Fibroblast of skin of left biceps (primary cell): ENCODE data around the gene NT5DC2.

Experiments used
- DNase-seq, 2 experiments: peaks; one replicate each; pipeline ENCODE4 v3.0.0-alpha.2; 2013; ENCODE audit warnings: low read depth in 2 of 2

Gene NT5DC2

DNA sequence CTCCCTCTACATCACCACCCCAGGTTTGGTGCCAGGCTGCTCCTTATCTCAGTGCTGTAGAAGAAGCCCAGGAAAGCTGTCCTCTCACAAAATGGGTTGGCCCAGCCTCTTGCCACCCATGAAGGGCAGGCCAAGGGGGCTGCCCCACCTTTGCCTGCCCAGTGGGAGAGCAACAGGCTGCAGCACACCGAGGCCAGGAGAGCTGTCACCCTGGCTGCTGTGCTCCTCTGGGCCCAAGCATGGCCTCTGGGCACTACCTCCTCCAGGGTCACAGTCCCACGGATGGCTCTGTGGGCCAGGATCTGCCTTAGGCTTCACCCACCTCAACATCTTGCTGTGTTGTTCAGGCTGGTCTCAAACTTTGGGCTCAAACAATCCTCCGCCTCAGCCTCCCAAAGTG lies 44.9 kb downstream of the NT5DC2 start:
- no peak for DNase-seq

DNA sequence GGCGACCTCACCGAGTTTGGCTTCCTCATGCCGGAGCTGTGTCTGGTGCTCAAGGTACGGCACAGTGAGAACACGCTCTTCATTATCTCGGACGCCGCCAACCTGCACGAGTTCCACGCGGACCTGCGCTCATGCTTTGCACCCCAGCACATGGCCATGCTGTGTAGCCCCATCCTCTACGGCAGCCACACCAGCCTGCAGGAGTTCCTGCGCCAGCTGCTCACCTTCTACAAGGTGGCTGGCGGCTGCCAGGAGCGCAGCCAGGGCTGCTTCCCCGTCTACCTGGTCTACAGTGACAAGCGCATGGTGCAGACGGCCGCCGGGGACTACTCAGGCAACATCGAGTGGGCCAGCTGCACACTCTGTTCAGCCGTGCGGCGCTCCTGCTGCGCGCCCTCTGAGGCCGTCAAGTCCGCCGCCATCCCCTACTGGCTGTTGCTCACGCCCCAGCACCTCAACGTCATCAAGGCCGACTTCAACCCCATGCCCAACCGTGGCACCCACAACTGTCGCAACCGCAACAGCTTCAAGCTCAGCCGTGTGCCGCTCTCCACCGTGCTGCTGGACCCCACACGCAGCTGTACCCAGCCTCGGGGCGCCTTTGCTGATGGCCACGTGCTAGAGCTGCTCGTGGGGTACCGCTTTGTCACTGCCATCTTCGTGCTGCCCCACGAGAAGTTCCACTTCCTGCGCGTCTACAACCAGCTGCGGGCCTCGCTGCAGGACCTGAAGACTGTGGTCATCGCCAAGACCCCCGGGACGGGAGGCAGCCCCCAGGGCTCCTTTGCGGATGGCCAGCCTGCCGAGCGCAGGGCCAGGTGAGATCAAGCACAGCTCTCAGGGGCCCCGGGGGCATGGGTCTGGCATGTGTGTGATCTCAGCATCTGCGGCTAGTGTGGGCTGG lies 45.6 kb downstream of the NT5DC2 start:
- DNase-seq = no peak

DNA sequence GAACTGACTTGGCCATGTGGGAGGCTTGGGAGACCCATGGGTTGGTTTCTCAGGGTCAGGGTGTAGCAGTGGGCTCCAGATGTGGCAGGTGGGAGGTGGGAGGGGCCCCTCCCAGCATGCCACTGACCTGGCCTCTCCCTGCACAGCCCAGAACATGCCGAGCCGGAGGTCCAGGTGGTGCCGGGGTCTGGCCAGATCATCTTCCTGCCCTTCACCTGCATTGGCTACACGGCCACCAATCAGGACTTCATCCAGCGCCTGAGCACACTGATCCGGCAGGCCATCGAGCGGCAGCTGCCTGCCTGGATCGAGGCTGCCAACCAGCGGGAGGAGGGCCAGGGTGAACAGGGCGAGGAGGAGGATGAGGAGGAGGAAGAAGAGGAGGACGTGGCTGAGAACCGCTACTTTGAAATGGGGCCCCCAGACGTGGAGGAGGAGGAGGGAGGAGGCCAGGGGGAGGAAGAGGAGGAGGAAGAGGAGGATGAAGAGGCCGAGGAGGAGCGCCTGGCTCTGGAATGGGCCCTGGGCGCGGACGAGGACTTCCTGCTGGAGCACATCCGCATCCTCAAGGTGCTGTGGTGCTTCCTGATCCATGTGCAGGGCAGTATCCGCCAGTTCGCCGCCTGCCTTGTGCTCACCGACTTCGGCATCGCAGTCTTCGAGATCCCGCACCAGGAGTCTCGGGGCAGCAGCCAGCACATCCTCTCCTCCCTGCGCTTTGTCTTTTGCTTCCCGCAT lies 46.4 kb downstream of the NT5DC2 start:
- DNase-seq = no peak

DNA sequence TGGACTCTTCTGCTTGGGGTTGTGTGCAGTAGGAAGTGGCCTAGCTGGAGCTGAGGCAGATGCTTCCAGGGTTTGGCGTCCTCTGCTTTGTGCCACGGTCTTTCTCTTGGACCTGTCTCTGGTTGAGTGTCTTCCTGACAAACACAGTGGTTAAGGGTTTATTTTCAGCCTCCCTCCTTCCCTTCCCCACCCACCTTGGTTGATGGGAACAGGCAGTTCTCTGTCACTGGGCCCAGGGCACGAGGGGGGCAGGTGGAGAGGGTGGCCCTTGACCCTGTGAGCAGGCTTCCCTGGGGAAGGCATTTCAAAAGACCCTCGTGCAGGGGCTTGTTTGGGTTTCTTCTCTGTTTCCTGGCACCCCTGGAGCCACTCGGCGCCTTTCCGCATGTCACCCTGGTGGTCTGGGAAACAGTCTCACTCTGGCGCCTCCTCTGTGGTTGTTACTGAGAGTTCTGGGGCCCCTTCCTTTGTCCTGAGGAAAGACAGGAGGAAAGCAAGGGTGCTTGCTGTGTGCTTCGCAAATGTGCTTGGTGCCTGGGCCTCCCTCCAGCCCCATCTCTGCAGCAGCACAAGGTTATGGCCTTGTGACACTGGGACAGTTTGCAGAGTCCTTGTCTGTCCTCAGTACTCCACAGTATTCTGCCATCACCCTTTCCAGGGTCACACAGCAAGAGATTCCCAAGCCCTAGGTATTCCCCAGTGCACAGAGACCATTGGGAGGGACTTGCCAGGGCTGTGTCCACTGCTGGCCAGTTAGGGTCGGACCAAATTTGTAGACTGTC lies 48.8 kb downstream of the NT5DC2 start:
- no peak for DNase-seq

DNA sequence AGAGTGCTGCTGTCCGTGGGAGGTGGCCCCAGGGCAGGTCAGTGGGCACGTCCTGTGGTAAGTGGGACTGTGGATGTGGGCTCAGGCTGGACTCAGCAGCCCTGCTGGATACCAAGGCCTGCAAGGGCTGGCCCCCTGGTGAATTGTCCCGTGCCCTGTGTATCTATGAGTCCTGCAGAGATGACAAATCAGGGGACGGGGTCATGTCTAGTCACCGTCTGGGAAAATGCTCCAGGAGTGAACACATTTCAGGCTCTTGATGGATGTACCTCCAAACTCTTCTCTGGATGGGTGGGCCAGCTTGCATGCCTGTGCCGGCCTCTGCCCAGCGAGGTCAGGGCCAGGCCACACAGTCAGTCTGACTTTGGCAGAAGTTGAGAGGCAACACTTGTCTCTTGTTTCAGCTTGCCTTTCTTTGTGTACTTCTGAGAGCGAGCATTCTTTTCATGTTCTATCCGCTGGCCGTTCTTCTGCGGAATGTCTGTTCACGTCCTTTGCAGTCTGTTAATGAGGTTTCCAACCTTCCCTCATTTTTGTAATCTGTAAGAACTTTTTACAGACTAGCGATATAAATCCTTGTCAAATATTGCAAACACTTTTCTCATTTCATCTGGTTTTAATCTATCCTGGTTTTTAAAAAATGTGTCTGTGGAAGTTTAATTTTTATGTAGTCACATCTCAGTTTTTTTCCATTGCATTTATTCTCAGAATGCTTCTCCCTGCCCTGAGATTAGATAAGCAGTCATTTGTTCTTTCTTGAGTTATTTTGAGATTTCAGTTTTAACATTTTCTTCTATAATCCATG lies 49.9 kb downstream of the NT5DC2 start:
- peak; percentile 62 to 67 for DNase-seq

DNA sequence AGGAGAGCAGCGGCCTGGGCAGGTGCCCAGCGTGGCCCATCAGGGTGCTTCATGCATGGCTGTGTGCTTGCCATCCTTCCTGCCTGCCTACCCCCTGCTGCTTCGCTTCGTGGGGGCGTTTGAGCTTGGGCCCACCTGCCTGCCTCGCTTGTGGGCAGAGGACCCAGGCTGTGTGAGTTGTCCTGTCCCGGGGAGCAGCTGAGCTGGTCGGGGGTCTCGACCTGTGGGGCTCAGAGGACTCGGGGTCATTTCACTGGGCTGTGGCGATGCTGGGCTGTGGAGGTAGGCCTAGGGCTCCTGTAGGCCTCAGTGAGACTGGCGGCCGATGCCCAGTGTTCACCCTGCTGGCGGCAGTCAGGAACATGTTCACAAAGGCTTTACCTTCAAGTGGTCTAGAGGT lies 50.6 kb downstream of the NT5DC2 start:
- no peak for DNase-seq

DNA sequence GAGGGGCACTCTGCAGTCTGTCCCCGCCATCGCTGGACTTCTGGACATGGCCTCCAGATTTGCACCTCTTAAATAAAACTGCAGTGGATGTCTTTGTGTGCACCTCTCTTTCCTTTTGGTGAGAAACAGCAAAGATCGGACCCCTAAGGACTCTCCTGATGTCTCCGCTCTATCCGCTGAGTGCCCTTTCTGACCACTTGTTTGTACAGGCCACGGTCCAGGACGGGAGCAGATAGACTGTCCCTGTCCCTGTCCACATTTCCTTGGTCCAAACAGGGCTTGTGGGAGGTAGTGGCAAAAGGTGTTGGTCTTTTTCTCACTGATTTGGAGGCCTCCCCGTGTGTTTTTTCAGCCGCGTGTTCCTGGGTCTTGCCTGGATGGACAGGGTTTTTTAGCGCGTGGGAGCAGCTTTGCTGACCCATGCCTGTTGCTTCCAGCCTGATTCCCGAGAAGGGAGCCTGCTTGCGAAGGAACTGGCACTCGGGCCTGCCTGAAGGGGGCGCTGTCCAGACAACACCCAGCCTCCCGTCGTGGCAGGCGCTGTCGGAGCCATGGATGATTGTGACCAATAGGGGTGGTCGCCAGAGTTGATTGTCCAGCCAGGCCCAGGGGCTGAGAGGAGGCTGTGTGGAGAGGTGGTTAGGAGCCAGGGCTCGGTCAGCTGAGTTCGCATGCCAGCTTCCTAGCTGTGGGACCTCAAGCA lies 51.7 kb downstream of the NT5DC2 start:
- no peak for DNase-seq

DNA sequence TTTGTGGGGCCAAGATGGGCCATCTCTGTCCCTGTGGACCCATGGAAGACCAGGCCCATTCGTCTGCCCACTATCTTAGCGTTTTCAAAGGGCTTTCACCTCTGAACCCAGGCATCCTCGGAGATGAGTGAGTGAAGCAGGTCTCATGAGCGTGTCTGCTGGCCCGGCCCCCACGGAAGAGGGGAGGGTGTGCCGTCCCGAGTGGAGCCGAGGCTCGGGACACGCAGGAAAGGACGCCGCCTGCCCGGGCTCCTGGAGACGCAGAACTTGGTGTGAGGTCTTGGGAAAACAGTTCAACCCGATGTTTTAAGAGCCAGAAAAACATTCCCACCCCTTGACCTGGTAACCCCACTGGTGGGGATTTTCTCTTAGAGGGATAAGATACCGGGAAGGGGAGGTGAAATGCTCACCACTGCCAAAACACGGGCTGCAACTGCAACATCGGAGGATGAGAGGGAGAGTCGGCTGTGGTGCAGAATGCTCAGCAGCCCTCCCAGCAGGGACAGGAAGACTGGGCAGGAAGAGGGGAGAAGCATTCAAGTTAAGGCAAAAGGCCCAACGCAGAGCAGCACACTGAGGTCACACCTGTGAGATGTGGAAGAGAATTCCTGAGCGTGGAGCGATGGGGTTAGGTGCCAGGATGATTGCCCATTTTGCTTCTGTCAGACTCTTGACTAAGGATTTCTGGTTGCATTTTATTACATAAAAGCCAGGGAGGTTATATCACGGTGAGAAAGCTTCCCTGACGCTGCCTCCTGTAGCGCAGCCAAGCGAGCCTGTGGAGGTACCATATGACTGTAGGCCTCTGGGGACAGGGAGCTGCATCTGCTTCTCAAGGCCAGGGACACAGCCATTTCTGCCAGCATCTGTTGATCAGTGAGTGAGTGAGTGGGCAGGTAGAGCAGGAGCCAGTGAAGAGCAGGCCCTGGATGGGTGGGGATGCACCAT lies 52.6 kb downstream of the NT5DC2 start:
- no peak for DNase-seq

DNA sequence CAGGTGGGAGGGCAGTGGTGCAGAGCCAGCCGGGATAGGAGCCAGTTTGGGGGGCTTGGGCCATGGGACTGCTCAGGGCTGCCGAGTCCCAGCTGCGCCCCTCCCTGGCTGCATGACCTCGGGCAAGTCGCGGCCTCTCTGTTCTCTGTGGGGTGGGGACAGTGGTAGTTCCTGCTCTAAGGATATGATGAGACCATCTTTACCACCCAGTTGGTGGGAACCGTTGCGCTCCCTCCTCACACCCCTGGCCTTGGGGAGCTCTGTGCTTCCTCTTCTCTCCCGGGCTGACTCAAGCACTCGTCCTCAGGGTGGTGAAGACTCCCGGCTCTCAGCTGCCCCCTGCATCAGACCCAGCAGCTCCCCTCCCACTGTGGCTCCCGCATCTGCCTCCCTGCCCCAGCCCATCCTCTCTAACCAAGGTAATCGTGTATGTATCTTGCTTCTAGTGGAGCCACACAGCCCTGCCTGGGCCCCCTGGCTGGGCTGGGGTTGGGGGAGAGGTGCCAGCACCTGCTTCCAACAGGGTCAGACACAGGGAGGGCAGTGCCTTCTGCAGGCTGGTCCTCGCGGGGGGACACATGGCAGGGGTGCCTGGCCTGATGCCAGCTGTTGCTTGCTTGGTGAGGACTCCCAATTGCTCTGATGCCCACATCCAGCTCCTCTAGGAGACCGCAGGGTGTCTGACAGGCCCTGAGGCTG lies 53.6 kb downstream of the NT5DC2 start:
- DNase-seq = no peak

DNA sequence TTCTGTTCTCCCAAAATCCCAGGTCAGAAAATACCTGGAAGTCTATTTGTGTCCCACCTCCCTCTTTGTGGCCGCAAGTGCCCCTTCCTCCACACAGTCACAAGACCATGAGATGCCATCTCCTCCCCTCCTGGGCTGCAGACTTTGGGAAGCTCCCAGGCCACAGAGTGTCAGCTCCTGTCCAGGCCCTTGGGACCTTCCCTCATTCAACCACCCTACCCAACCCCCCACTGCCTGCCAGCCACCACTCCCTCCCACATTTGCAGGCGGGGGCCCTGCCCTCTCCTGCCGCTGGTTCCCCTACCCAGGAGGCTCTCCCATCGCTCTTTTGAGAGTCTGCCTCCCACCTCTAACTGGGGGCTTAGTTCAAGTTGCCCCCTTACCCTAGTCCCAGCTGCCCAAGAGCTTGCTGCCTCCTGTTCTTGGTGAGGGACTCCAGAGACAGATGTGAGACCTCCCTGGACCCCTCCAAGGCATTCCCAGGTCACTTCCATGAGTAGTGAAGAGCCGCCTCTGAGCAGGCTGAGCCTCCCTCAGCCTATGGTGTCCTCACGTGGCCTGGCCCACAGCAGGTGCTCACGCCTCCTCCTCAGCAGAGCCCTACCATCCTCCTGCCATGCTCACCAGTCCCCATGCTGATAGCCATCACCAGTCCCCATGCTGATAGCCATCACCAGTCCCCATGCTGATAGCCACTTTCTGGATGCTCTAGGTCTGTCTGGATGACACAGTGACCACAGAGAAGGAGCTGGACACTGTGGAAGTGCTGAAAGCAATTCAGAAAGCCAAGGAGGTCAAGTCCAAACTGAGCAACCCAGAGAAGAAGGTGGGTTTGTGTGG lies 54.4 kb downstream of the NT5DC2 start:
- DNase-seq = no peak

DNA sequence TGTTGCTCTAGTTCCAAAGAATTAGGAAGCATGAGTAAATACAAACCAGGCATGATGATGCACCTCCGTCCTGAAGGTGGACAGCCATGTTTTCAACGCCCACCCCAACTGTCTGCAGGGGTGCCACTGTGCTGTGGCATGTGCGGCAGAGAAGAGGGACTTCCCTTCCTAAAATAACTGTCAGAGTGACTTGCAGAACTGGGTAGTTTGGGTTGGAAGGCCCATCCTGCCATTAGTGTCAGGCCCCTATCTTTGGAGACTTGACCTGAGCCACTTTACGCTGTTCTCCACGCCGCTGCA lies 55.9 kb downstream of the NT5DC2 start:
- DNase-seq = no peak

DNA sequence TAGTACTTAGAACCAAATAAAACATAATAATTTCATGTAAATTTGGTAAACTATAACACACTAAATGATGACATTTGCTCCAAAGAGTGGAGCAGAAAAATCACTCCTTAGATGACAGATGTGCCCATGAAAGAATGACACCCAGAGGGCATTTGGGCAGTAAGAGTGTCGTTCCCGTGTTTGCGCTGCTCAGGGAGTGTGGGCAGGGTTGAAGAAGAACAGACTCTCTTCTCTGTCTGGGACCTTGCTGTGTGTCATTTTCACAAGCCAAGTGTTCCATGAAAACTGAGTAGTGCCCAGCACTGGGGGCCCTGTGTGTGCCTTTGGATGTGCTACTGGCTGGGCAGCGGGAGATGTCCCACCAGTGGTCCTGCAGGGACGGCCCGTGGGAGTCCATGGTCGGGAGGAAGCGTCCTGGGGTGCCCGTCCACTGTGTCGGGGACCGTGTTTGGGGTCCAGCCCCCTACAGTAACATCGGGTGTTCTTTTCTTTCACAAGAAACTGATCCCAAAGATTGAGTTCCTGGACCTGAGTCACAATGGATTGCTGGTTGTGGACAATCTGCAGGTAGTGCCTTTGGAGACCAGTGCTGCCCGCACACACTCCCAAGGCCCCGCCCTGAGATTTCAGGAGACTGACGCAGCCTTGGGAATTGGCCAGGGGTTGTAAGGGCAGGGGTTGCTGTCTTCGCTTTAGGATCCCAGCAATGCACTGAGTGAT lies 56.4 kb downstream of the NT5DC2 start:
- DNase-seq = no peak
